KMS-11 (cell line): ENCODE measurements around the gene ALX3.

ENCODE experiments used
- H2AFZ ChIP-seq: fragments of 200-600 bp; sonication (generic); 2 replicates; pipeline ENCODE4 v1.6.1; 2016; ENCODE audit warnings: antibody characterized with exemption, mixed run types, low read depth
- H3K27ac ChIP-seq: fragments of 200-600 bp; sonication (generic); 2 replicates; pipeline ENCODE4 v1.6.1; 2016; ENCODE audit warnings: mild to moderate bottlenecking, mixed run types
- H3K27me3 ChIP-seq: fragments of 200-600 bp; sonication (generic); 2 replicates; pipeline ENCODE4 v1.6.1; 2017; ENCODE audit warnings: mild to moderate bottlenecking, low read depth, mixed run types, moderate library complexity; ENCODE audit not compliant: insufficient read depth
- H3K36me3 ChIP-seq: fragments of 200-600 bp; sonication (generic); 2 replicates; pipeline ENCODE4 v1.6.1; 2017; ENCODE audit warnings: mild to moderate bottlenecking, mixed run types; ENCODE audit not compliant: insufficient read depth
- H3K4me1 ChIP-seq: fragments of 200-600 bp; sonication (generic); 2 replicates; pipeline ENCODE4 v1.6.1; 2016; ENCODE audit warnings: mild to moderate bottlenecking, low read depth, mixed run types; ENCODE audit not compliant: poor library complexity, severe bottlenecking
- H3K4me2 ChIP-seq: fragments of 200-600 bp; sonication (generic); 2 replicates; pipeline ENCODE4 v1.7.0; 2016; ENCODE audit warnings: mild to moderate bottlenecking, mixed run types
- H3K4me3 ChIP-seq: fragments of 200-600 bp; sonication (generic); IDR thresholded peaks from 2 replicates; pipeline ENCODE4 v1.6.1; 2017; ENCODE audit warnings: low read depth, low read length, mixed read lengths; ENCODE audit not compliant: insufficient read depth
- H3K79me2 ChIP-seq: fragments of 200-600 bp; sonication (generic); 2 replicates; pipeline ENCODE4 v1.6.1; 2016; ENCODE audit warnings: low read depth, mixed run types; ENCODE audit not compliant: insufficient read depth
- H3K9ac ChIP-seq: fragments of 200-600 bp; sonication (generic); 2 replicates; pipeline ENCODE4 v1.6.1; 2016; ENCODE audit warnings: mild to moderate bottlenecking, mixed run types
- H4K20me1 ChIP-seq: fragments of 200-600 bp; sonication (generic); 2 replicates; pipeline ENCODE4 v1.6.1; 2016; ENCODE audit warnings: mild to moderate bottlenecking, mixed run types; ENCODE audit not compliant: insufficient read depth
- CTCF ChIP-seq: fragments of 200-600 bp; sonication (generic); conservative IDR thresholded peaks from 2 replicates; pipeline ENCODE4 v1.6.1; 2017; ENCODE audit warnings: low read depth, mild to moderate bottlenecking, antibody characterized with exemption, low read length, moderate library complexity, mixed read lengths

Gene ALX3

GRCh38 chr1:110111081-110111480 lies 40.6 kb upstream of the ALX3 start:
- no peaks in the 10 kb centered on the region for H3K79me2 ChIP-seq
- H3K4me1 ChIP-seq: no peaks in the 10 kb centered on the region
- H3K4me2 ChIP-seq: no peak overlapping the region
- no peak overlapping the region for H3K4me3 ChIP-seq
- no peak for TF ChIP-seq CTCF
- H3K36me3 ChIP-seq: no peaks in the 10 kb centered on the region
- H4K20me1 ChIP-seq: no peaks in the 10 kb centered on the region
- H2AFZ ChIP-seq: no peak overlapping the region
- peaks cover 35% of the 10 kb centered on the region for H3K27me3 ChIP-seq
- H3K27ac ChIP-seq: no peak overlapping the region
- no peak overlapping the region for H3K9ac ChIP-seq

- no peak overlapping the region for H2AFZ ChIP-seq
- H3K27ac ChIP-seq: no peak overlapping the region
- no peaks in the 10 kb centered on the region for H3K36me3 ChIP-seq
- no peak for TF ChIP-seq CTCF
- H3K9ac ChIP-seq: no peak overlapping the region
- H3K4me3 ChIP-seq: no peak overlapping the region
- no peaks in the 10 kb centered on the region for H4K20me1 ChIP-seq
- H3K79me2 ChIP-seq: no peaks in the 10 kb centered on the region
- H3K4me1 ChIP-seq: peaks cover 3% of the 10 kb centered on the region
- H3K27me3 ChIP-seq: peaks cover 12% of the 10 kb centered on the region
- H3K4me2 ChIP-seq: no peak overlapping the region
Measured at GRCh38 chr1:110107867-110108469, 37.5 kb upstream of the ALX3 start.

- H3K36me3 ChIP-seq: no peaks in the 10 kb centered on the region
- peak; percentile 98 for TF ChIP-seq CTCF
- H3K9ac ChIP-seq: no peak overlapping the region
- no peaks in the 10 kb centered on the region for H4K20me1 ChIP-seq
- H3K4me3 ChIP-seq: no peak overlapping the region
- H2AFZ ChIP-seq: peak overlapping the region; percentile 78
- peaks cover 3% of the 10 kb centered on the region for H3K4me1 ChIP-seq
- H3K79me2 ChIP-seq: no peaks in the 10 kb centered on the region
- no peak overlapping the region for H3K4me2 ChIP-seq
- no peak overlapping the region for H3K27ac ChIP-seq
- 0 out of 2 replicates have a peak, but pooled peaks cover 2% of the 10 kb centered on the region for H3K27me3 ChIP-seq
Measured at GRCh38 chr1:110106013-110106941, 35.8 kb upstream of the ALX3 start.

- H3K27ac ChIP-seq: no peak overlapping the region
- no peak overlapping the region for H3K9ac ChIP-seq
- no peaks in the 10 kb centered on the region for H3K79me2 ChIP-seq
Measured at GRCh38 chr1:110102081-110102480, 31.6 kb upstream of the ALX3 start.

More at GRCh38 chr1:110102081-110102480, 31.6 kb upstream of the ALX3 start:
- H3K36me3 ChIP-seq: no peaks in the 10 kb centered on the region
- H3K4me2 ChIP-seq: no peak overlapping the region
- H2AFZ ChIP-seq: no peak overlapping the region
- H3K4me3 ChIP-seq: no peak overlapping the region
- peaks cover 3% of the 10 kb centered on the region for H3K4me1 ChIP-seq
- no peaks in the 10 kb centered on the region for H4K20me1 ChIP-seq
- no peaks in the 10 kb centered on the region for H3K27me3 ChIP-seq
- TF ChIP-seq CTCF: no peak
